GM21619 (cell line): ENCODE measurements around the gene TASOR2.

Experiments used
- ATAC-seq: cut with Tn5 transposase; IDR thresholded peaks from one replicate; pipeline ENCODE4 v1.9.1; 2021; ENCODE audit not compliant: unreplicated experiment

The TASOR2 gene

GRCh38 chr10:5683065-5683464 is 1.6 kb upstream of the TASOR2 start:
- no peak for ATAC-seq

- ATAC-seq = peak; percentile 45
These were observed 529 bp downstream of the TASOR2 start for GRCh38 chr10:5684971-5685763.

- ATAC-seq = no peak
These were observed 1.2 kb downstream of the TASOR2 start for GRCh38 chr10:5685764-5686240.

GRCh38 chr10:5688587-5688986 is 3.9 kb downstream of the TASOR2 start:
- no peak for ATAC-seq

DNA sequence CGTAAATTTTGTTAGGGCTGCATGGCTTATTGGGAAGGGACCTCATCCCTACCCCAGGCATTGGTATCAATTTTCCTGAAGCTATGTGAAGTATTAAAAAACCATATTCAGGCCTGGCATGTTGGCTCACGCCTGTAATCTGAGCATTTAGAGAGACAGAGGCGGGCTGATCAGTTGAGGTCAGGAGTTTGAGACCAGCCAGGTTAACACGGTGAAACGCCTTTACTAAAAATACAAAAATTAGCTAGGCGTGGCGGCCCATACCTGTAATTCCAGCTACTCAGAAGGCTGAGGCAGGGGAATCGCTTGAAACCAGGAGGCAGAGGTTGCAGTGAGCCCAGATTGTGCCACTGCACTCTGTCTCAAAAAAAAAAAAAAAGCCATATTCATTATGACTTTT is 7.1 kb downstream of the TASOR2 start:
- no peak for ATAC-seq

DNA sequence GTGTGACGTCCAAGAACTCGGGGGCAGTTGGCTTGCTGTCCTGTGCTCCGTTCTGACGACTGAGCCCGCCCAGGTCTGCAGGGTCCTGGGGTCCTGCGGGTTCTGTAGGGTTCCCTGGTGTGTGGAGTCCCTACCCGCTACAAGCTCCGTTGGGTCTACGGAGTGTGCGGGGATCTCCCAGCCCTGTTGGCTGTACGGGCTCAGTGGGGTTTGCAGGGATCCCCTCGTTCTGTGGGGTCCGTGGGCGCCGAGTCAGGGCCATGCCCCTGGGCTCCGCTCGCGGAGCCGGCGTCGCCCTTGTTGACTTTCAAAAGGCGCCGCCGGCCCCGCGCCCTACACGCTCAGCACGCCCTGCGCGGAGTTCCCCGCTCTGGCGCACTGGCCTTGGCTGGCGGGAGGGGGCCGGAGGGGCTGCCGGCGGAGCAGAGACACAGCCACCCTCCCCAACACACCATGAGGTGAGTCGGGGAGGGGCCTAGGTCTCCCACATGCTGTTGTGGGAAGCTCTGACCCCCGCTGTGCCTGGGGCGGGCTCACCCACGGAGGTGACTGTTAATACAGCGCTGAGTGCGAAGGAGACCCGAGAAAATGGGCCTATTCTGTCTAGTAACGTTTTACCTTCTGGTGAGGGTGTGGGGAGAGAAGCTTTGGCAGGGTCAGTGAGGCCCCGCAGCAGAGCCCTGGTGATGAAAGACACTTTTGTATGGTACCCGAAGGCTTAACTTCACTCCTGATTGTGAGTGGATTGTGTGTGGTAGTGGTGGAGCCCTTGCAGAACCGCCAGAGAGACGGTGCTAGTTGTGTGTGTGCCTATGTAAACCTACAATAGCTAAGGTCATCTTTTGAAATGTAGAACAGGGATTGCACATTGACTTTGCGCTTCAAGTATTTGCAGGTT is 8.1 kb downstream of the TASOR2 start:
- ATAC-seq = peak; percentile 80

DNA sequence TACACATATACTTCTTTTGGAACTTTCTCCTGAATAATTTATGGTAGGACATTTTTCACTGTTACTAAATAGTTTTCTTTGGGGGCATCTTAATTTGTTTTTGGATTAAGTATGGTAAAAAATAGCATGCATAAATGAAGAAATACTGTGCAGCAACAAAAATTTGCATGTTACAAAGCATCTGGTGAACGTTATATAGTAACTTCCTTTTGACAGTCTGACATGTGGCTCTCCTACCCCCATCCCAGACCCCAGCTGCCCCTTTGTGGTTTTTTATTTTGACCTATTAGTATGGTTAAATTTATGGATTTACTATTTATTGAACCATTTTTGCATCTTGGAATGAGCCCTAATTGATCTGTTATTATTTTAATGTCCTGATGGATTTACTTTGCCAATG is 9.9 kb downstream of the TASOR2 start:
- no peak for ATAC-seq

GRCh38 chr10:5697342-5697741 is 12.7 kb downstream of the TASOR2 start:
- no peak for ATAC-seq

DNA sequence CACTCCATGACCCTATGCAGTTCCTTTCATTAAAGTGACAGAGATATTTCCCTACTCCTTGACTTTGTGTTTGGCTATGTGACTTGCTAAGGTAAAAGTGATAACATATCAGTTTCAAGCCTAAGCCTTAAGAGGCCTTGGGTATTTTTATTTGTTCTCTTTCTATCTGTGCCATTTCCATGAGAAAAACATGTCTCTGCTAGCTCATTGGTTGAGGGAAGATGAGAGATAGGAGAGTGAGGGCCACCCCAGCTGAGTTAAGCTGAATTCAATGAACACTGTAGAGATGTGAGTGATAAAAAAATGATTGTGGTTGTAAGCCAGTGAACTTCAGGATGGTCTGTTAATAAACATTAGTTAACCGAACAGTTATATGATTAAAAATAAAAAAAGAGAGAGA is 13.4 kb downstream of the TASOR2 start:
- no peak for ATAC-seq

DNA sequence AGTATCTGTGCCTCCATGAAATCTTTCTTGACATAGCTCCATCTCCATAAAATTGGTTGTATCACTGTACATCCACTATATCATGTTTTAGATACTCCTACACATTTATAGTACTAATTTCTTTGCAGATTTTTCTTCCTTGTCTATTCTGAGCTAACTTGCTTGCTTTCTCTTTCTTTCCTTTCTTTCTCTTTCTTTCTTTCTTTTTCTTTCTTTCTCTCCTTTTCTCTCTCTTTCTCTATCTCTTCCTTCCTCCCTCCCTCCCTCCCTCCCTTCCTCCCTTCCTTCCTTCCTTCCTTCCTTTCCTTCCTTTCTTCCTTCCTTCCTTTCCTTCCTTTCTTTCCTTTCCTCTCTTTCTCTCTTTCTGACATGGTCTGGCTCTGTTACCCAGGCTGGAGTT is 23.7 kb downstream of the TASOR2 start:
- no peak for ATAC-seq

DNA sequence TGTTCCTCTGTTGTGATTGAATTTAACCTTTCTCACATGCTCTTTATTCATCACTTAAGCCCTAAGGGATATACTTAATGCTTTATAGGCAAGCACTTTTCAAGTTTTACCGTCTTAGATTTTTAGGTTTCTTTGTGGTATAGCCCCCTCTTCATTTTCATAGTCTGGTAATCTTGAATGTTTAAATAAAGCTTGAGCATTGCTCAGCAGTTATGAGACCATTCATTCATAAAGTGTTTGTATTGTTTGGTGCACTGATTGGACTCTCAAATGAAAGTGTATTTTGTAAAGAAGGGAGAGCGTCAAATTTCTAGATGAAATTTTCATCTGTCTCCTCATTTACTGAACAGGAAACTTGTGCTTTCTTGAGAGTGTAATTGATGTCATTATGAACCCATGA is 25.2 kb downstream of the TASOR2 start:
- ATAC-seq = no peak

GRCh38 chr10:5710859-5711258 is 26.2 kb downstream of the TASOR2 start:
- no peak for ATAC-seq

DNA sequence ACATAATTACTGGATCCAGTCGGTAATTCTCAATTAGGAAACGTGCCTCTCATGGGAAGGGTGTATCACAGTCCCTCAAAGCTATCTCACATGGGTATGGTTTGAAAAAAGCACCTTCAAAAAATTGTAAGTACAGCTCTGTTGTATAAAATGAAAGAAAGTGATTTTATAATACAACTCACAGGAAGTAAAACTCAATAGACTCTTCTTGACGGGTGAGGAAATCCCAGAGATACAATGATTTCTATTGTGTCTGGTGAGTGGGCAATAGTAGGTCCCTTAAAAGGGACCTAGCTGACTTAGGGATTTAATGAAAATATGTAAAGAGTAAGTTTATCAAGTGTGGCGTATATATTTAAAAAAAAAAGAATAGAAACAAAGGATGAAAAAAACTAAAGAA is 27.0 kb downstream of the TASOR2 start:
- no peak for ATAC-seq

GRCh38 chr10:5719546-5719945 is 34.9 kb downstream of the TASOR2 start:
- ATAC-seq = no peak

DNA sequence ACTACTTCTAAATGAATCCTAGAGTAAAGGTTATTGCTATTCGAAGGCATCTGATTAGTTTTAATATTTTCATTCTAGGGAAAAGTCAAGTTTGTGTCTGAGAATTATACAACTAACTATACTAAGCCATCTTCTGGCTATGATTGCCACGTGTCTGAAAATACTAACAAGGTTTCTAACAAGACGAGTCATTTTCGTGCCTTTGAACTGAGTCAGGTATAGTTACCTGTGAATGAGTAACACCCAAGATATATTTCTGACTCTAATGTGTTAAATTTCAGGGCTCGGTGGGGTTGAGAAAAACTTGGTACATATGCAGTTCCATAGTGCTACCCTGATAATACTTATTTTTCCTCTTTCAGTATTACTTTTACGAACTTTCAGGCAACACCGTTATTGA is 35.5 kb downstream of the TASOR2 start:
- ATAC-seq = no peak

DNA sequence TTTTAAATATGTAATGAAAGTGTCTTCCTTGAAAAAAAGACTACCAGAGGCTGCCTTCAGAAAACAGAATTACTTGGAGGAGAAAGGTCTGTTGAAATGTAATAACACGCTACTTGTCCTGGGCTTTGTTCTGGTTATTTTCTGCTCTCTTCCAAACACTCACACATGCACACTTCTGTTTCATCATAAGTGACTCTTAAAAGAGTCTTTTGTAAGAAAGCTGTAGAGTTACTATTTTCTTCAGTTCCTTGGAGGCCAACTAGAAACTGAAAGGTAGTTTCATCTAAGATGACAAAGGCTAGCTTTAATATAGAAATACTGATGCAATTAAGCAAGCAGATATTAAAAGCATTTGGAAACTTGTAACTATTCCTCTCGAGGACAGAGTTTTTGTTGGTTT is 39.1 kb downstream of the TASOR2 start:
- ATAC-seq = no peak

DNA sequence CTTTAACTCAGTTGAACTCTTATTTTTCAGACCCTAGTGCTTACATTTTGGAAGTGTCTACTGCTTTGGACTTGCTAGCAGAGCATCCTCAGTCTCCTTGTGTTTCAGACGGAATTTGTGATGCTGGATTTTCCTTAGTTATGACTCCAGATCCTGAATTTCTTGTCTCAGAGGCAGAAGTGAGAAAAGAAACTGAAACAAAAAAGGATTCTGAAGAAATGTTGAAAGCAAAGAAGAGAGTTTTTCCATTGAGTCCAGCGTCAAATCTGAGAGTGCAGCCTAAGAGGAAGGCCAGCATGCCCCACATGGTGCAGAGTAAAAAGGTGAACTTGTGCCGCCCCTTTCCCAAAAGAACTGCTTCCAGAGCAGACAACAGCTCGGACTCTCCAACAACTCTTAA is 46.1 kb downstream of the TASOR2 start:
- no peak for ATAC-seq

DNA sequence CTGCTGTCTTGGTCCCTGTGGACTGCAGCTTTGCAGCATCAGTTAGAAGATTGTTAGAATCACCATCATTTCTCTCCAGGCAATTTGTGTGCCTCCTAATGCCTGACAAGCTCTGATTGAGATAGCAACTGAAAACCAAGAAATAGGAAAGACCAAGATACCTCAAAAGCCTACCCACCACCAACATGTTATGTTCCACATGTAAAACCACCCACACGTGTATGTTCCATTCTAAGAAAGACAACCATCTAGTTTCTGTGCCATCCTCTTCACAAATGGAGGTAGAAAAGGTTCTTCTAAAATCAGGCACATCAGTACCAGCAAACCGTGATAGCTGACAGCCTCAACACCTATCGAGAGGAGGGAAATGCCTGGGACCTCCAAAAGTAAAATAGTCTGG is 46.9 kb downstream of the TASOR2 start:
- ATAC-seq = no peak

- no peak for ATAC-seq
These were observed 47.5 kb downstream of the TASOR2 start for GRCh38 chr10:5732141-5732540.
